Loucy (cell line): ENCODE data around the gene ACER2.

Experiments used
- H2AFZ ChIP-seq: fragments of 200-600 bp; sonication (generic); 2 replicates; pipeline ENCODE4 v1.6.0; 2016; ENCODE audit warnings: antibody characterized with exemption, mild to moderate bottlenecking, low read length, moderate library complexity
- H3F3A ChIP-seq: fragments of 200-600 bp; 2 replicates; pipeline ENCODE4 v1.6.0; 2016; ENCODE audit warnings: antibody characterized with exemption, low read depth, mild to moderate bottlenecking
- H3K27me3 ChIP-seq: fragments of 200-600 bp; sonication (generic); 2 replicates; pipeline ENCODE4 v1.6.1; 2014; ENCODE audit warnings: low read length, mild to moderate bottlenecking; ENCODE audit not compliant: insufficient read depth, poor library complexity, severe bottlenecking
- H3K36me3 ChIP-seq: fragments of 200-600 bp; sonication (generic); 2 replicates; pipeline ENCODE4 v1.6.1; 2016; ENCODE audit warnings: low read length; ENCODE audit not compliant: insufficient read depth
- H3K4me1 ChIP-seq: fragments of 200-600 bp; sonication (generic); 2 replicates; pipeline ENCODE4 v1.5.1; 2014; ENCODE audit warnings: low read length, mild to moderate bottlenecking; ENCODE audit not compliant: insufficient read depth, poor library complexity, severe bottlenecking
- H3K4me2 ChIP-seq: fragments of 200-600 bp; sonication (generic); 2 replicates; pipeline ENCODE4 v1.6.0; 2014; ENCODE audit warnings: antibody characterized with exemption, low read length, low read depth, mild to moderate bottlenecking; ENCODE audit not compliant: poor library complexity, severe bottlenecking
- H3K4me3 ChIP-seq: fragments of 200-600 bp; sonication (generic); 2 replicates; pipeline ENCODE4 v1.5.1; 2014; ENCODE audit warnings: low read length, mild to moderate bottlenecking, mixed read lengths; ENCODE audit not compliant: poor library complexity, severe bottlenecking
- H3K79me2 ChIP-seq: fragments of 200-600 bp; sonication (generic); 2 replicates; pipeline ENCODE4 v1.6.1; 2014; ENCODE audit warnings: low read length; ENCODE audit not compliant: insufficient read depth
- H3K9ac ChIP-seq: fragments of 200-600 bp; sonication (generic); 2 replicates; pipeline ENCODE4 v1.6.0; 2014; ENCODE audit warnings: mild to moderate bottlenecking, low read depth, low read length, moderate library complexity; ENCODE audit not compliant: poor library complexity, severe bottlenecking
- H3K9me2 ChIP-seq: fragments of 200-600 bp; sonication (generic); replicated peaks from 2 replicates; pipeline ENCODE4 v1.6.1; 2016; ENCODE audit warnings: low read depth, low read length, mixed read lengths
- H3K9me3 ChIP-seq: fragments of 200-600 bp; sonication (generic); 2 replicates; pipeline ENCODE4 v1.6.1; 2014; ENCODE audit warnings: mild to moderate bottlenecking, antibody characterized with exemption, low read length, low read depth; ENCODE audit not compliant: insufficient read depth
- H4K20me1 ChIP-seq: fragments of 200-600 bp; sonication (generic); 2 replicates; pipeline ENCODE4 v1.6.0; 2014; ENCODE audit warnings: antibody characterized with exemption, low read length, mild to moderate bottlenecking; ENCODE audit not compliant: insufficient read depth, poor library complexity, severe bottlenecking
- CTCF ChIP-seq: fragments of 200-600 bp; sonication (generic); conservative IDR thresholded peaks from 2 replicates; pipeline ENCODE4 v1.5.1; 2014; ENCODE audit warnings: mild to moderate bottlenecking, antibody characterized with exemption, low read length
- EZH2phosphoT487 ChIP-seq: fragments of 200-600 bp; IDR thresholded peaks from 2 replicates; pipeline ENCODE4 v1.6.1; 2018; ENCODE audit warnings: antibody characterized with exemption, mild to moderate bottlenecking, moderate library complexity, borderline replicate concordance

The ACER2 gene

DNA sequence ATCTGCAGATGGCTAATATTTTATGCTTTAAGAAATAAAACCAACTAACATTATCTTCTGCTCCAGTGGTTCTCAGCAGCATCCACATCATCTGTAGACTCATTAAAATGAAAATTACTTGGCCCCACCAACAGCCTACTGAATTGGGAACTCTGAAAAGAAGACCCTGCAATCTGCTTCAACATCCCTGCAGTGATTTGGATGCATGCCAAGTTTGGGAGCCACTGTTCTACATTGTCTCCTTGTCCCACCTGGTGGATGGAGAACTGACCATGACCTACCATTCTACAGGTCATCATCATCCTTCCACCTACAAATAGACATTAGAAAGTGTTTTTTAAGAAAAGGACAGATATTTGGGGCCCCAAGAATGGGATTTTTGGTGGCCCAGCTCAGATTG lies 71.1 kb downstream of the ACER2 start:
- no peaks in the 10 kb centered on the region for H3K4me1 ChIP-seq
- no peaks in the 10 kb centered on the region for H3K36me3 ChIP-seq
- no peaks in the 10 kb centered on the region for H3K27me3 ChIP-seq
- H3K4me3 ChIP-seq, result no peak overlapping the region
- H3K9me2 ChIP-seq, result no peaks in the 10 kb centered on the region
- no peak overlapping the region for H2AFZ ChIP-seq
- TF ChIP-seq EZH2phosphoT487, result no peak
- no peak for TF ChIP-seq CTCF
- no peaks in the 10 kb centered on the region for H3F3A ChIP-seq
- H3K9me3 ChIP-seq, result no peaks in the 10 kb centered on the region
- H3K79me2 ChIP-seq, result no peaks in the 10 kb centered on the region
- no peak overlapping the region for H3K9ac ChIP-seq
- H4K20me1 ChIP-seq, result no peaks in the 10 kb centered on the region
- no peak overlapping the region for H3K4me2 ChIP-seq

GRCh38 chr9:19480345-19480744 lies 71.5 kb downstream of the ACER2 start:
- no peaks in the 10 kb centered on the region for H3K36me3 ChIP-seq
- no peak overlapping the region for H3K4me2 ChIP-seq
- H3K9me2 ChIP-seq, result no peaks in the 10 kb centered on the region
- no peaks in the 10 kb centered on the region for H3K27me3 ChIP-seq
- H3K9ac ChIP-seq, result no peak overlapping the region
- TF ChIP-seq CTCF (no peak), EZH2phosphoT487 (no peak)
- H3K79me2 ChIP-seq, result no peaks in the 10 kb centered on the region
- no peaks in the 10 kb centered on the region for H3K9me3 ChIP-seq
- no peaks in the 10 kb centered on the region for H3K4me1 ChIP-seq
- H2AFZ ChIP-seq, result no peak overlapping the region
- no peaks in the 10 kb centered on the region for H3F3A ChIP-seq
- H4K20me1 ChIP-seq, result no peaks in the 10 kb centered on the region
- H3K4me3 ChIP-seq, result no peak overlapping the region

DNA sequence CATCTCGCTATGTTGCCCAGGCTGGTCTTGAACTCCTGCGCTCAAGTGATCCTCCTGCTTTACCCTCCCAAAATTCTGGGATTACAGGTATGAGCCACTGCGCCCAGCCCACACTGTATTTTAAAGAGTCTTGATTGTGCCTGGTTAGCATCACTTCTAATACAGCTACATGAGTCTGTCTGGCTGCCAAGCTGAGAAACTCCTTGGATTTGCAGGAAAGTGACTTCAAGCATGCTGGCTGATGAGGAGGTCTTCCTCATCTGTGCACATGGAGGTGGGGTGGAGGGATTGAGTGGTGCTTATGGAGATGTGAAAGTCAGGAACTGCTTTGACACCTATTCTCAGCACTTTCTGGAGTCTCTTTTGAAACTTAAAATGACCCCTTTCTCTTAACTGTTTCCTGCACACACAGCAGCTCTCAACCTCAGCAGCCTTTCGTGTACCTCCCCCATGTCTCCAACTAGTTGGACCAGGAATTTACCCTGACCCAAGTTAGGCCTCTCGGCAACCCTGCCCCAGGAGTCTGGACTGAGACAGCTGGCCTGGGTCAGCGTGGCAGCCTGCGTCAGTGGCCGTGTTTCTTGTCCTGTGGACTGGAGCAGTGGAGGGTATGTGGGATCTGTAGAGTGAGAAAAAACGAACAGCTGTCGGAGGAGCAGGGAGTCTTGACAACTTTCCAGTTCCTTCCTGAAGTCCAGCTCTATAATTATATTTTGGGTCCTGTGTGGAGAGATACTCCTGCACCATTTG lies 72.5 kb downstream of the ACER2 start:
- Histone ChIP-seq H3K9ac (no peak overlapping the region), H3K9me3 (no peaks in the 10 kb centered on the region), H2AFZ (no peak overlapping the region), H4K20me1 (no peaks in the 10 kb centered on the region), H3K79me2 (no peaks in the 10 kb centered on the region), H3K27me3 (no peaks in the 10 kb centered on the region), H3K9me2 (no peaks in the 10 kb centered on the region), H3F3A (no peaks in the 10 kb centered on the region), H3K36me3 (no peaks in the 10 kb centered on the region), H3K4me2 (no peak overlapping the region), H3K4me1 (no peaks in the 10 kb centered on the region), H3K4me3 (no peak overlapping the region)
- TF ChIP-seq EZH2phosphoT487 (no peak), CTCF (no peak)
